ENCODE measurements around the gene RBMS1. TPM values are rescaled to one million over a fixed set of nuclear protein-coding genes. Genes with fewer than 3 reads are reported as not detected.

RBMS1 gene
- polyA plus RNA-seq, 2 of the 4 experiments (the other 2 are of a cell fraction) = 51.9 to 108 TPM

GRCh38 chr2:160275656-160276055 lies 218.0 kb downstream of the RBMS1 start:
- Histone ChIP-seq H3K9me3 (no peaks in the 10 kb centered on the region), H3K4me2 (peak overlapping the region; percentile 49), H3K27ac (peak overlapping the region; percentile 43 to 67; a peak in 4 of 6 replicates), H3K4me3 (no peak overlapping the region), H3K4me1 (peaks cover 86% of the 10 kb centered on the region)
- ChIA-PET CTCF (interaction anchor here (0.9 kb wide), 1 partner anchor 16 kb away, joined by 3 read pairs; no protein-coding TSS in a partner anchor), POLR2A (no interaction called here)
- no peak for FAIRE-seq
- peak in 1 of 2 experiments; percentile 45 for DNase-seq (ENCODE audit: low read depth in 1 of 2, low spot score in 1 of 2)
- 9% methylated on average over 3 of the region's 3 CpGs for WGBS (ENCODE audit: missing lambda C conversion rate)
- no peak for TF ChIP-seq SMC3 (IDR thresholded peaks at IDR 0.05)
- no peak for TF ChIP-seq KDM5A (IDR thresholded peaks at IDR 0.05)
- no peak for TF ChIP-seq ZFP36 (IDR thresholded peaks at IDR 0.05; ENCODE audit: borderline replicate concordance, partially characterized antibody)
- TF ChIP-seq CEBPB (IDR thresholded peaks at IDR 0.05) = no peak
- no peak for TF ChIP-seq EHMT2 (IDR thresholded peaks at IDR 0.05; ENCODE audit: low read depth)
- TF ChIP-seq HEYL (CRISPR knock-in tag; IDR thresholded peaks at IDR 0.05) = no peak
- TF ChIP-seq ESRRA (IDR thresholded peaks at IDR 0.05; ENCODE audit: borderline replicate concordance, low read length) = no peak
- TF ChIP-seq MAFK (IDR thresholded peaks at IDR 0.05; ENCODE audit: partially characterized antibody) = no peak
- TF ChIP-seq RAD21 (conservative IDR thresholded peaks at IDR 0.05 in 1 of 2, IDR thresholded peaks at IDR 0.05 in 1 of 2) = no peak
- TF ChIP-seq CBX2 (IDR thresholded peaks at IDR 0.05; ENCODE audit: borderline replicate concordance, low read depth) = no peak
- no peak for TF ChIP-seq POLR2A (IDR thresholded peaks at IDR 0.05; ENCODE audit: low read length)
- TF ChIP-seq E2F6 (IDR thresholded peaks at IDR 0.05; ENCODE audit: borderline replicate concordance, low read depth) = no peak
- TF ChIP-seq MAZ (IDR thresholded peaks at IDR 0.05; ENCODE audit: borderline replicate concordance, low read depth, low read length) = no peak
- no peak for TF ChIP-seq NFE2L2 (conservative IDR thresholded peaks at IDR 0.05; ENCODE audit: low read length)
- no peak for TF ChIP-seq EHF (CRISPR knock-in tag; IDR thresholded peaks at IDR 0.05)
- no peak for TF ChIP-seq HDAC2 (IDR thresholded peaks at IDR 0.05)
- no peak for TF ChIP-seq TFCP2L1 (CRISPR knock-in tag; IDR thresholded peaks at IDR 0.05)
- TF ChIP-seq ZC3H11A (IDR thresholded peaks at IDR 0.05) = no peak
- peak; percentile 22 to 25; a peak in 2 of 6 replicates for ATAC-seq

DNA sequence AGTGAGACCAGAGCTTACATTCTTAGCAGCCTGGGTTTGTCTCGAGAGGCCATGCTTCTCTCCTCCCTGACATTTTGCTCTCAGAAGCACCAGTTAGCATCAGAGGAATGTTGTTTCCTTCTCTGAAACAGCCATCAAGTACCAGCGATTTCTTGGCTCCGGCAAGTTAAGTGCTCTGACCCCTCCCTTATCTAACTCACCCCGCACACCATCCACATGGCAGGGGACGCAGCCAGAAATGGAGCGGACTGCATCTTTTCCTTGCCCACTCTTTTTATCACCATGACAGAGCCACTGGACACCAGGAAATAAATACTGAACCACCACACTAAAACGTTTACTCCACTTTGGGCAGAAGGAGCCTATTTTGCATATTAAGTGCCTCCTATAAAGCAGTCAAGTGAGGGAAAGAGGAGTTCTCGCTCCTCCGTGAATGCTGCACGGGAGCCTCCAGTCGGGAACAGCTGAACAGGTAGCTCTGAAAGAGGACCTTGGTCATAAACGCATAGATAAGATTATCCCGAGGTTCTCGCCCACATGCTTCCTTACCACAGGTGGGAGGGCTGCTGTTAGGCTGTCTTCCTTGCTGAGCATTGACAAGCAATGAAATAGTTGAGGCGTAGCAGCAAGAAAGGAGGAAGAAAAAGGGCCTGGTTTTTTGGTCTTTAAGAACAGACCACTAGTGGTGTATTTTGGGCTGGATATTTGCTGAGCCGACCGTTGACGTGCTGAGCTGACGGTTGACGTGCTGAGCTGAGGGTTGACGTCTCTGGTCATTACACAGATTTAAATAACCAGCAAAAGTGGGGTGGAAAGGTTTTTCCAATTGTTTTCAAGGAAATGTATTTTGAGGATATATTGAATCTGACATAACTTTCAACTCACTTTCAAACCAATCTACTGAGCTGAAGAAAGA lies 222.2 kb downstream of the RBMS1 start:
- peak overlapping the region; percentile 39; the same call in 1 of the 3 replicates for H3K4me3 ChIP-seq
- no peak for FAIRE-seq
- H3K27ac ChIP-seq = peak overlapping the region; percentile 94 to 96
- ChIA-PET CTCF (interaction anchor here (0.8 to 5.1 kb wide), 22 partner anchors 11 to 793 kb away, joined by 3 to 65 read pairs (median 6); no protein-coding TSS in a partner anchor), POLR2A (interaction anchor here (0.6 to 2.0 kb wide), 5 partner anchors 30 to 227 kb away, joined by 3 to 9 read pairs (median 8); no protein-coding TSS in a partner anchor)
- ATAC-seq = no peak
- peaks cover 83% of the 10 kb centered on the region for H3K4me1 ChIP-seq
- no peak for TF ChIP-seq RCOR1 (IDR thresholded peaks at IDR 0.05; ENCODE audit: low read depth, low read length)
- no peak for TF ChIP-seq ZNF302 (CRISPR knock-in tag; IDR thresholded peaks at IDR 0.05)
- no peak for TF ChIP-seq ZSCAN20 (CRISPR knock-in tag; IDR thresholded peaks at IDR 0.05)
- TF ChIP-seq, protein P1, sequence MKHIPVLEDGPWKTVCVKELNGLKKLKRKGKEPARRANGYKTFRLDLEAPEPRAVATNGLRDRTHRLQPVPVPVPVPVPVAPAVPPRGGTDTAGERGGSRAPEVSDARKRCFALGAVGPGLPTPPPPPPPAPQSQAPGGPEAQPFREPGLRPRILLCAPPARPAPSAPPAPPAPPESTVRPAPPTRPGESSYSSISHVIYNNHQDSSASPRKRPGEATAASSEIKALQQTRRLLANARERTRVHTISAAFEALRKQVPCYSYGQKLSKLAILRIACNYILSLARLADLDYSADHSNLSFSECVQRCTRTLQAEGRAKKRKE (CRISPR knock-in tag; IDR thresholded peaks at IDR 0.05; ENCODE audit: low read depth) = no peak
- no peak for TF ChIP-seq FOSB (CRISPR knock-in tag; IDR thresholded peaks at IDR 0.05)
- no peak for TF ChIP-seq BHLHE40 (IDR thresholded peaks at IDR 0.05; ENCODE audit: low read depth, low read length)
- TF ChIP-seq, protein P2, sequence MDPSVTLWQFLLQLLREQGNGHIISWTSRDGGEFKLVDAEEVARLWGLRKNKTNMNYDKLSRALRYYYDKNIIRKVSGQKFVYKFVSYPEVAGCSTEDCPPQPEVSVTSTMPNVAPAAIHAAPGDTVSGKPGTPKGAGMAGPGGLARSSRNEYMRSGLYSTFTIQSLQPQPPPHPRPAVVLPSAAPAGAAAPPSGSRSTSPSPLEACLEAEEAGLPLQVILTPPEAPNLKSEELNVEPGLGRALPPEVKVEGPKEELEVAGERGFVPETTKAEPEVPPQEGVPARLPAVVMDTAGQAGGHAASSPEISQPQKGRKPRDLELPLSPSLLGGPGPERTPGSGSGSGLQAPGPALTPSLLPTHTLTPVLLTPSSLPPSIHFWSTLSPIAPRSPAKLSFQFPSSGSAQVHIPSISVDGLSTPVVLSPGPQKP (IDR thresholded peaks at IDR 0.05; ENCODE audit: low read depth, low read length) = no peak
- no peak for TF ChIP-seq EHMT2 (IDR thresholded peaks at IDR 0.05; ENCODE audit: low read depth)
- no peak for TF ChIP-seq NPAS2 (CRISPR knock-in tag; IDR thresholded peaks at IDR 0.05; ENCODE audit: borderline replicate concordance)
- TF ChIP-seq GATA3 (IDR thresholded peaks at IDR 0.05; ENCODE audit: borderline replicate concordance) = no peak
- TF ChIP-seq, protein P3, sequence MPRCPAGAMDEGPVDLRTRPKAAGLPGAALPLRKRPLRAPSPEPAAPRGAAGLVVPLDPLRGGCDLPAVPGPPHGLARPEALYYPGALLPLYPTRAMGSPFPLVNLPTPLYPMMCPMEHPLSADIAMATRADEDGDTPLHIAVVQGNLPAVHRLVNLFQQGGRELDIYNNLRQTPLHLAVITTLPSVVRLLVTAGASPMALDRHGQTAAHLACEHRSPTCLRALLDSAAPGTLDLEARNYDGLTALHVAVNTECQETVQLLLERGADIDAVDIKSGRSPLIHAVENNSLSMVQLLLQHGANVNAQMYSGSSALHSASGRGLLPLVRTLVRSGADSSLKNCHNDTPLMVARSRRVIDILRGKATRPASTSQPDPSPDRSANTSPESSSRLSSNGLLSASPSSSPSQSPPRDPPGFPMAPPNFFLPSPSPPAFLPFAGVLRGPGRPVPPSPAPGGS (IDR thresholded peaks at IDR 0.05) = no peak
- no peak for TF ChIP-seq CTCF (IDR thresholded peaks at IDR 0.05)
- no peaks in the 10 kb centered on the region for H3K9me3 ChIP-seq
- WGBS (ENCODE audit: missing lambda C conversion rate) = 92% methylated on average over 21 of the region's 21 CpGs
- DNase-seq (ENCODE audit: low read depth in 1 of 2, low spot score in 1 of 2) = no peak
- peak overlapping the region; percentile 87 for H3K4me2 ChIP-seq
